AG09309 (cell line): ENCODE data around the gene IFI27L1.
A peak's percentile ranks its signal among the peaks of the same experiment; 100 is the strongest.

Source experiments
- DNase-seq: peaks from one replicate; pipeline ENCODE4 v3.0.0-alpha.2; 2010; ENCODE audit warnings: low read depth
- H3K4me3 ChIP-seq: 2 replicates; pipeline ENCODE4 v1.5.1; 2011; ENCODE audit warnings: mild to moderate bottlenecking, low read depth, low read length, moderate library complexity; ENCODE audit not compliant: control insufficient read depth
- CTCF ChIP-seq: IDR thresholded peaks from 2 replicates; pipeline ENCODE4 v1.5.1; 2011; ENCODE audit warnings: mild to moderate bottlenecking, low read depth, low read length, inconsistent platforms; ENCODE audit not compliant: insufficient read depth, control insufficient read depth; ENCODE audit errors: missing control alignments

Gene IFI27L1

DNA sequence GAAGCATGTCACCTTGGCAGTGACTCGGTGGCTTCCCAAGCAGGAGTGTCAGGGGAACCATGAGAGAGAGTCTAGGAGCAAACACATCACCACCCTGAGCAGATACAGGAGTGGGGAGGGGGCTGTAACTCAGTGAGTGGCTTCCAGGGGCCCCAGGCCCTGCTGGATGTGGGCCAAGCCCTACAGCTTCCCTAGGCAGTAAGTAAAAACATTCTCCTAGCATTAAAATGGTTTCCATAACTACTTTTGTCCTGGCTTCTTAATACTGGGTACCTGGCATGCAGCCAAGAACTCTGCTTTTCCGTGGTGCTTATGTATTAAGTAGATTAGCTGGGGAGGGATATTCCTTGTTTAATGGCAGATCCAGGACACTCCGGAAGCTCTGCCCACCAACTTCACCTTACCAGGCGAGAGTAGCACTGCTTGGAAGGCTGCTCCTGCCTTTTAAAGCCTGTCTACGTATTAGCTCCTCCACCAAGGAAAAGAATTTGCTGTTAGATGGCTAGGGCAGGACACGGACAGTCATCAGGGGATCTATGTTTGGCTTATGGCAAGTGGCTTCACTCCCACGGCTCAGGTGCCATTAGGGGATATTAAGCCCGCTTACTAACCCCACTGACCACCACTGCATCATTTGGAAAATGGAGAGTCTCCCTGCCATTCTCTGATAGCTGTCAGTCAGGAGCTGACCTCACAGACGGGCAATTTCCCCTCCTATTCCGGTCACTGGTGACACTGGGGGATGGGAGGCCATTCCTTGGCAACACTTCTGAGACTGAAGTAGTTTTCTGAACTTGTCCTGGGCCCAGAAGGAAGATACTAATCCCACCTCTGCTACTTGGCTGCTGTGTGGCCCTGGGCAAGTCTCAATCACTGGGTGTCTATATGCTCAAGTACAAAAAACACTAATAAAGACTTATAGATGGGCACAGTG, 32.2 kb upstream of the IFI27L1 start:
- TF ChIP-seq CTCF = no peak
- no peak for DNase-seq
- H3K4me3 ChIP-seq = no peak overlapping the region

GRCh38 chr14:94049625-94050023, 31.5 kb upstream of the IFI27L1 start:
- DNase-seq = no peak
- no peak for TF ChIP-seq CTCF
- no peak overlapping the region for H3K4me3 ChIP-seq

DNA sequence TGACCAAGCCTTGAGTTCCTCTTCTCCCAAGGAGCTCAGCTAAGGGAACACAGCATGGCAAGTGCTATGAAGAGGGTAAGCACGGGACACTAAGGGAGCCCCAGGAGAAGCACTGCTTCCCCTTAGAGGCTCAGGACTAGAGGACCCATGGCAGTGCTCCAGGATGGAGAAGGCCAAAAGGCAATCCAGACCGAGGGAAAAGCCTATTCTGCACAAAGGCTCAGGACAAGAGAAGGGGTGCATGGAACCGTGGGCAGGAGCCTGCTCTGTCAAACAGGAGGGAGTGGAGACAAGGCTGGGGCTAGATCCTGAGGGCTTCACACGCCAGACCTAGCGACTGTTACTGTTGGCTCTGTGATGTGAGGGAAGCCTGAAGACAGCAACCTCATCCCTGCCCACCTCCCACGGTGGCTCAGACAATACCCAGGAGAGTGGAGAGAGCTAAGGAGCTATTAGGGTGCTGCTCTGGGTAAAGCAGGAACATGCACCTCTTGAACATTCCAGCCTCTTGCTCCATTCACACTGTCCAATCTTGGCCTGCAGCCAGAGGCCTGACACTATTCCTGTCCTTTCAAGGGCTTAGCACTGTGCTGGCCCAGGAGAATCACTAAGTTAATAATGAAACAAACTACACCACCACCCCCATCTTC, 30.8 kb upstream of the IFI27L1 start:
- H3K4me3 ChIP-seq = no peak overlapping the region
- TF ChIP-seq CTCF = no peak
- DNase-seq = no peak

DNA sequence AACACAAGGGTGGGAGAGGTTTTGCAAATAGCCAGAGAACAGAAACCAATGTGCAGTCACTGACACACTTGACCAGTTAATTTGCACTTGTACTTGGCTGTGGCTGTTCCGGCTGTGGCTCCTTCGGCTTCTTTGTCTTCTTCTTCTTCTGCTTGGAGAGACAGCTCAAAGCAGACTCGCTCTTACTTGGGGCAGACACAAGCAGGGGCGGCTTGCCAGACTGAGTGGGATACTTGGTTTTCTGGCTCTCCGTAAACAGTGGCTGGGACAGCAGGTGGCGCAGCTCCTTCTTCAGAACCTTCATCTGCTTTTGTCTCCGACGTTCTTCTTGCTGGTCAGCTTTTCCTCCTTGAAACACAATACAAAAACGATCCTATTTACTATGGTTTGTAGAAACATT, 30.0 kb upstream of the IFI27L1 start:
- TF ChIP-seq CTCF = peak; percentile 50
- DNase-seq = no peak
- H3K4me3 ChIP-seq = no peak overlapping the region

DNA sequence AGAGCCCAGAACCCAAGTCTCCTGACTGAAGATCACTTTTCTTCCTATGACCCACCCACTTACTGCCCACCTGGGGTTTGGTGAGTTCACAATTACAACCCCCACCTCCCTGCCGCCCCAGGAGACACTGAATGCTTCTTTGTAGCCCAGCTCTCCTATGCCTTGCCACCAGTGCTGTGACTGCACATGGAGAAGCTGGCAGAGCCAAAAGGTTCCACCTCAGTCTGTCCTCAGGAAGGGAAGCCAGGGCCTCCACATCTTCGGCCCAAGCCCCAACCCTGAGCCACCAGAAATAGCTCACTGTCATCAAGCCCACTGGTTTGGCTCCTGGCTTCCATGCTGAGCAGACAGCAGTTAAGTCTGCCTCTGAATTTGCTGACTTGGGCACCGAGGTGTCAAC, 29.3 kb upstream of the IFI27L1 start:
- no peak for DNase-seq
- H3K4me3 ChIP-seq = no peak overlapping the region
- TF ChIP-seq CTCF = no peak

GRCh38 chr14:94052199-94052598, 28.9 kb upstream of the IFI27L1 start:
- H3K4me3 ChIP-seq = no peak overlapping the region

More at GRCh38 chr14:94052199-94052598, 28.9 kb upstream of the IFI27L1 start:
- no peak for DNase-seq
- TF ChIP-seq CTCF = no peak
